ENCODE data around the gene PLIN5.
A peak's percentile ranks its signal among the peaks of the same experiment; 100 is the strongest.

PLIN5 gene, protein sequence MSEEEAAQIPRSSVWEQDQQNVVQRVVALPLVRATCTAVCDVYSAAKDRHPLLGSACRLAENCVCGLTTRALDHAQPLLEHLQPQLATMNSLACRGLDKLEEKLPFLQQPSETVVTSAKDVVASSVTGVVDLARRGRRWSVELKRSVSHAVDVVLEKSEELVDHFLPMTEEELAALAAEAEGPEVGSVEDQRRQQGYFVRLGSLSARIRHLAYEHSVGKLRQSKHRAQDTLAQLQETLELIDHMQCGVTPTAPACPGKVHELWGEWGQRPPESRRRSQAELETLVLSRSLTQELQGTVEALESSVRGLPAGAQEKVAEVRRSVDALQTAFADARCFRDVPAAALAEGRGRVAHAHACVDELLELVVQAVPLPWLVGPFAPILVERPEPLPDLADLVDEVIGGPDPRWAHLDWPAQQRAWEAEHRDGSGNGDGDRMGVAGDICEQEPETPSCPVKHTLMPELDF

DNA sequence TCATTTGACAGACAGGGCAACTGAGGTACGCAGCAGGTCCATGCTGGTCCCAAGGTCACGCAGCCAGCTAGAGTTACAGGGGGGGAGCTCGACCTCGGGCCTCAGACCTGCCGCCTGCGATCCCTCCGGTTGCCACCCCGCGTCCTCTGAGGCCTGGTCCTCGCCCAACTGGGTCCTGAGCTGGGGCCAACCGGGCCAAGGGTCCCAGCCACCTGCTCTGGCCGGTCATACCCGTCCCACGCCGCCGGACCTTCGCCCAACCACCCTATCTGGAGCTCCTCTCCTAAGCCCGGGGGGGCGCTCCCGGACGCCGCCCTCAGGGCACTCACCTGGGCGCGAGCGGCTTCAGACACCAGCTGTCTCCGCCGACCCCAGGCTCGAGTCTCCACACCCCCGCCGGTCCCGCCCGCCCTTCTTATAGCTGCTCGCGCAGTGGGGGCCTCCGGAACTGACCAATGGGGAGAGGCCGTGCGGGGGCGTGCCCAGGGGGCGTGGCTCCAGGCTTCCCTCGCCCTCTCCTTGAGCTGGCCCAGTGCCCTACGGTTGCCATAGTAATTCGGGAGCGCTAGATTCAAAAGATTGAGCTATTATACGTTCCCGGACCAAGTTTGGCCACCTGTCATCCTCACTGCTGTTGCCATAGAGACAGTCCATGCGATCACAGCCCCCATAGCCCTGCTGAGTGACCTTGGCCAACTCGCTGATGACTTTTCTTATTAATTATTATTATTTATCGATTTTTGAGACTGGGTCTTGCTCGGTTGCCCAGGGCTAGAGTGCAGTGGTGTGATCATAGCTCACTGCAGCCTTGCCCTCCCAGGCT, at the start of gene PLIN5:
Gene PLIN5 (minus strand): TSS at position 389 of the 823 bp plus-strand sequence. CDS start 1,150 bp downstream, outside the sequence.
- peaks cover 19% of the 10 kb centered on the region for H3K27me3 ChIP-seq (ENCODE audit: insufficient read depth, low read length)
- peak within 1 kb of the TSS; percentile 52; the same call in 1 of the 2 replicates for H3K4me3 ChIP-seq (ENCODE audit: low read length)
- H3K9ac ChIP-seq (ENCODE audit: low read depth, low read length), result no peak within 1 kb of the TSS
- no peaks in the 10 kb centered on the region for H3K36me3 ChIP-seq (ENCODE audit: insufficient read depth, low read depth, low read length)
- no peaks in the 10 kb centered on the region for H3K9me3 ChIP-seq (ENCODE audit: insufficient read depth, low read depth, low read length)
- H3K27ac ChIP-seq (ENCODE audit: low read length), result no peak within 1 kb of the TSS
- H3K4me1 ChIP-seq (ENCODE audit: insufficient read depth, low read length), result no peaks in the 10 kb centered on the region; the same call in 1 of the 2 replicates

DNA sequence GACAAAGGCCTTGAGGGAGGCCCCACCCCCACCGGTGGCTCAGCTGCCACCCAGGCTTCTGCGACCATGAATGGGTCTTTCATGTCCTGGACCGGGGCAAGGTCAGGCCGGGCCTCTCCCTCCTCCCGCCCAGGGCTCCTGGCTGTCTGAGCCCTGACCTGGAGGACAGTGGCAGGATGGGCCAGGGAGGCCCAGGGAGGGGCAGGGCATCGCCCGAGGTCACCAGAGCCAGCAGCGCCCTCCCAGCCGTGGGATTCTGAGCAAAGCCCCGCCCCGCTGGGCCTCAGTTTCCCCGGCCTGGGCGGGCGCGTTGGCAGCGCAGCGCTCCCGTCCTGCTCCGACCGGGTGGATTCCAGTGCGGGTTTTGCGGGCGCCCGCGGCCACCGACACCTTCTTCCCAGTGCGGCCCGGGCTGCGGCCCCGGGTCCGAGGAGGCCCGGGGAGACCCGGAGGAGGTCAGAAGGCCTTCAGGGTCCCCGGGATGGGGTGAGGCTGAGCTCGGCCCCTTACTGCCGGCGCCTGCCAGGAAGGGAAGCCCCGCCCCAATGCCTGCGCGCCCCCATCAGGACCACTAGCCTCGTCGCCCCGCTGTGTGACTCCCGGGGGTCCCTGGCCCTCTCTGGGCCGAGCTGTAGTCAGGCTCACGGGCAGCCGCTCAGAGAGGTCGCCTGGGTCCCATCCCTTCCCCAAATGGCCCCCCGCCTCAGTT, 49.1 kb upstream of the PLIN5 start:
- no peaks in the 10 kb centered on the region for H3K36me3 ChIP-seq (ENCODE audit: insufficient read depth, low read depth, low read length)
- no peaks in the 10 kb centered on the region for H3K9me3 ChIP-seq (ENCODE audit: insufficient read depth, low read depth, low read length)
- no peak overlapping the region for H3K27ac ChIP-seq (ENCODE audit: low read length)
- H3K27me3 ChIP-seq (ENCODE audit: insufficient read depth, low read length), result peaks cover 56% of the 10 kb centered on the region
- H3K4me3 ChIP-seq (ENCODE audit: low read length), result peak overlapping the region; percentile 77
- H3K4me1 ChIP-seq (ENCODE audit: insufficient read depth, low read length), result no peaks in the 10 kb centered on the region
- H3K9ac ChIP-seq (ENCODE audit: low read depth, low read length), result peak overlapping the region; percentile 27; the same call in 1 of the 2 replicates

DNA sequence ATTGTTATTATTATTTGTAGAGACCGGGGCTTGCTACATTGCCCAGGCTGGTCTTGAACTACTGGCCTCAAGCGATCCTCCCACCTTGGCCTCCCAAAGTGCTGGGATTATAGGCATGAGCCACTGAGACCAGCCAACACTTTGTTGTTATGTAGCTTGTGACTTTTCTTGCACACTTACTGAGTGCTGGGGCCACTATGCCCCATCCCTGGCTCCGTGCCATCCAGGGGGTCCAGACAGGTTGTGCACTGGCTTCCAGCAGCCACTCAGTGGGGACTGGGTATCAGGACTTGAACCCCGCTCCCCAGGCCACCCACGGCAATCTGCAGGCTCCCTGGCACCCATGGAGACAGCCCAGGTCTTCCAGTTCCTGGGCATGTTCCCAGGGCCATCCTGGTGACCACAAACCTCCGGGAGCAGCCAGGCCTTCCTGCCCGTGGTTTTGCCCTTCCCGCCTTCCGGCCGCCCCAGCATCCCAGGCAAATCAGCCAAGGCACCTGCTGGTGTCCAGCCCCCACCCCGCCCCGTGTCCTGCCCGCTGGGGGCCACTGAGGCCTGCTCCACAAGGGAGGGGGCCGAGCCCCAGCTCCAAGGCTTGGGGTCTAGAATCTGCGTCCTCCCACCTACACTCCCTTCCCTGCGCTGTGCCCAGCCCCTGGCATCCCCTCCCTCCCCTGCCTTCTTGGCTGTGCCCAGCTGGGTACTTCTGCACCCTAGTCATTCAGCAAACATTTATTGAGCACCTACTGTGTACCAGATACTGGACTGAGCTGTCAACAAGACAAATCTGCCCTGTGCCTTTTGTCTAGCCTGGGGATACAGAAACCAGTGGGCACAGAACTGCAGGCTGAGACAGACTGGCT, 48.2 kb upstream of the PLIN5 start:
- Histone ChIP-seq H3K27me3 (ENCODE audit: insufficient read depth, low read length) (peaks cover 61% of the 10 kb centered on the region), H3K4me3 (ENCODE audit: low read length) (no peak overlapping the region), H3K27ac (ENCODE audit: low read length) (no peak overlapping the region), H3K9ac (ENCODE audit: low read depth, low read length) (no peak overlapping the region), H3K36me3 (ENCODE audit: insufficient read depth, low read depth, low read length) (no peaks in the 10 kb centered on the region), H3K9me3 (ENCODE audit: insufficient read depth, low read depth, low read length) (no peaks in the 10 kb centered on the region), H3K4me1 (ENCODE audit: insufficient read depth, low read length) (no peaks in the 10 kb centered on the region)

DNA sequence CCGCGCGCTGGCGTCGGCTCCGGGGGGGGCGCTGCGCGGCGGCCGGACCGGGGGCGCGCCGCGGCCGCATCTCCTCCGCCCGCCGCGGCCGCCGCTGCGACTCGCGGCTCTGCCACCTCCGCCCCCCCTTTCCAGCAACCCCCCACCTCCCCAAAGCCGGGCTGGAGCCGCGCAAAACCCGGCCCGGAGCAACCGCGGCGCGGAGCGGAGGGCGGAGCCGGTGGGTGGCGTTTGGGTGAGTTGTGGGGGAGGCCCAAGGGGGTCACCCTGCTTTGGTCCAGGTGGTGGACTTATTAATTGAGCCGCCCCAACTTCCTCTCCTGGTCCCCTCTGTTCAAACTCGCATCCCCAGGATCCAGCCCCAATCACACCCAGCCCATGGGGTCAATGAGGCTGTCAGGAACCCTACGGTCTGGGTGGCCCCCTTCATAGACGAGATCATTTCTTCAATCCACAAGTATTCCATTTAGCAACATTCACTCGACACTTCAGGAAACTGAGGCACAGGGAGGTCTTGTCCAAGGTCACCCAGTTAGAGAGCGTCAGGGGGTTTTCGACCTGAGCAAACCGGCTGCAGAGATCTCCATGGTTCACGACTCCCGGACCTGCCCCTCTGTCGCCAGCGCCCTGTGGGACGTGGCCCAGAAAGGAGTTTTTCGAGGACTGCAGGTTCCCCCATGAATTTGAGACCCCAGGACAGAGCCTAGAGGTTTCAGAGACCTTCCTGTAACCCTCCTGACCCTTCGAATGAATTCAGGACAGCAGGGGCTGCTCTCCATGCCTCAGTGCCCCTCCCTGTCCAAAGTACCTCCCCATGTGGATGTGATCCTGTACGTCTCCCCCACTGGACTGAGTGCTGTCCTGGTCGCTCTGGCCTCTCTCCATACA, 46.9 kb upstream of the PLIN5 start:
- Histone ChIP-seq H3K4me3 (ENCODE audit: low read length) (no peak overlapping the region), H3K36me3 (ENCODE audit: insufficient read depth, low read depth, low read length) (no peaks in the 10 kb centered on the region), H3K27me3 (ENCODE audit: insufficient read depth, low read length) (peaks cover 61% of the 10 kb centered on the region), H3K27ac (ENCODE audit: low read length) (no peak overlapping the region), H3K9ac (ENCODE audit: low read depth, low read length) (no peak overlapping the region), H3K4me1 (ENCODE audit: insufficient read depth, low read length) (no peaks in the 10 kb centered on the region), H3K9me3 (ENCODE audit: insufficient read depth, low read depth, low read length) (no peaks in the 10 kb centered on the region)

DNA sequence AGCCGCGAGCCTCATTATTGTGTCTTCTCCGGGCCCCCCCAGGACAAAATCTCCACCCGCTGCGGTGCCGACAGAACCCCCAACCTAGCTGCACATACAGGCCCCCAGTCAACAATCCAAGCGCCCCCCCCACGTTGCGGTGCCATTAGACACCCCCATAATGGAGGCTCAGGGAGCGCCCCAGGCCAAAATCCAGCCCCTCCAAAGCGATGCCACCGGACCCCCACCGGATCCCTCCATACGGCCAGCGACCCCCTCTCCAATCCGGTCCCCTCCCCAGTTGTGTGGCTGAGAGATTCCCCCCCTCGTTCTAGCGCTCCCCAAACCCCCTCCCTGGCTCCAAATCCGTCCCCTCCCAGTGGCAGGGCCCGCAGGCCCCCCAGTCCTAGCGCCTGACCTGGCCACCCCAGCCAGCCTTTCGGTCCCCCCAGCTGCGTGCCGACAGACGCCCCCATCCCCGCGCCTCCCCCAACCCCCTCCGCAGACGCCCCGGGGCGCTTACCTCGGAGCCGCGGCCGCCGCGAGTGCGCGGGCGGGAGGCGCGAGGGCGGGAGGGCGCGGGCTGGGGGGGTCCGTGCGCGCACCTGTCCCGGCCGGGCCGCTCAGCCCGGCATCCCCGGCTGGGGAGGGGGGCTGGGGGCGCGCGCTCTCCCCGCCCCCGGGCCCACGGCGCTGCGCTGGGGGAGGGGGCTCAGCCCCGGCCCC, 46.1 kb upstream of the PLIN5 start:
- H3K27me3 ChIP-seq (ENCODE audit: insufficient read depth, low read length), result peaks cover 59% of the 10 kb centered on the region
- H3K36me3 ChIP-seq (ENCODE audit: insufficient read depth, low read depth, low read length), result no peaks in the 10 kb centered on the region
- peak overlapping the region; percentile 51; the same call in 1 of the 2 replicates for H3K9ac ChIP-seq (ENCODE audit: low read depth, low read length)
- no peak overlapping the region for H3K27ac ChIP-seq (ENCODE audit: low read length)
- H3K4me1 ChIP-seq (ENCODE audit: insufficient read depth, low read length), result no peaks in the 10 kb centered on the region
- peak overlapping the region; percentile 70 for H3K4me3 ChIP-seq (ENCODE audit: low read length)
- no peaks in the 10 kb centered on the region for H3K9me3 ChIP-seq (ENCODE audit: insufficient read depth, low read depth, low read length)

DNA sequence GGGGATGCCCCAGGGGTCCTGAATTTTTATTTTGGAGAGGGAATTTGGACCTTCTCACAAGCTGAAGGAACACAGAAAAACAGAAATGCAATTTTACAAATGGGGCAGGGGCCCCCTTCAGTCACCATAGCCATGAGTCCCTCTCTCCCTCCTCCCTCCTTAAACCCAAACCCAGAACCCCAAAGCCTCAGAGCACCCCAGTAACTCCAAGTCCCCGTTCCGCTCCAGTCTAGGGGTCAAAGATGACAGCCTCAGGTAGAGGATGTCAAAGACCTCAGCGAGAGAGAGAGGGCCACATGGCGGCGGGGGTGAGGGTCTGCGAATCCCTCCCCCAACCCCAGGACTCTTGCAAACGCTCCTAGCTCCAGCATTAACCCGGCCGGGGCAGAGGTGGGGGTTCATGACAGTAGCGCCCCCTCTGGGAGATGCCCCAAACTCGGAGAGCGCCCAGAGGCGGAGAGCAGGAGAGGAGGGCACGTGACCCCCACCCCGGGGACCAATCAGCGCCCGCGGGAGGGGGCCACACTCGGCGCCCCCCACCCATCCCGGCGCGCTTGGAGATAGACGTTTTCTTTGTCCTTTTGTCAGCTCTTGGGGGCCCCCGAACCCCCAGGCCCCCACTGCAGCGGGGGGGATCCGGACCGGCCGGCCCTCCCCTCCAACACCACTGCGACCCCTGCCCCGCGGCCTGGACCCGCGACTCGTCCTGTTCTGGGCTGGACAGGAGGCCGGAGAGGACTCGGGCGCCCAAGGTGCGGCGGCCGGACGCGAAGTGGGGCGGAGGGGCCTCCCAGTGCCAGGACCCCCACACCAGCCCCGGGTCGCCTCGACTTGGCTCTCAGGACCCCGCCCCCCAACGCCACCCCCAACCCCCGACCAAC, 45.2 kb upstream of the PLIN5 start:
- Histone ChIP-seq H3K36me3 (ENCODE audit: insufficient read depth, low read depth, low read length) (no peaks in the 10 kb centered on the region), H3K4me1 (ENCODE audit: insufficient read depth, low read length) (peaks cover 6% of the 10 kb centered on the region; the same call in 1 of the 2 replicates), H3K9me3 (ENCODE audit: insufficient read depth, low read depth, low read length) (no peaks in the 10 kb centered on the region), H3K9ac (ENCODE audit: low read depth, low read length) (no peak overlapping the region), H3K4me3 (ENCODE audit: low read length) (peak overlapping the region; percentile 70; the same call in 1 of the 2 replicates), H3K27ac (ENCODE audit: low read length) (no peak overlapping the region), H3K27me3 (ENCODE audit: insufficient read depth, low read length) (peaks cover 51% of the 10 kb centered on the region)

DNA sequence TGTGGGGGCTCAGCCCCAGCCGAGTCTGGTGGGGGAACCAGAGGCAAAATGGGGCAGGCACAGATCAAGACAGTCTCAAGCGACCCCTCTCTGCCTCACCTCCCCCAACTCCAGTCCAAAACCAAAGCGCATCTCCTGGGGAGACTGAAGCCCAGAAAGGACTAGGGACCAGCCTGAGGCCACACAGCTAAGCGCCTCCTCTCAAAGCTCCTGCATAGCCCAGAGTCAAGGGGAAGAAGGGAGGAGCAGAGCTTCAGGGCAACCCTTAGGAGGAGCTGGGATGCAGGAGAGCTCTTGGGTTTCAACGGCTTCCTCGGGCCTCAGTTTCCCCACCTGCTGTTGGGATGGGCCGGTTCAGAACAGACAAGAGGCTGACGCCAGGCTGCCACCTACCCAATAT, 44.4 kb upstream of the PLIN5 start:
- Histone ChIP-seq H3K27ac (ENCODE audit: low read length) (no peak overlapping the region), H3K9ac (ENCODE audit: low read depth, low read length) (no peak overlapping the region), H3K36me3 (ENCODE audit: insufficient read depth, low read depth, low read length) (no peaks in the 10 kb centered on the region), H3K9me3 (ENCODE audit: insufficient read depth, low read depth, low read length) (no peaks in the 10 kb centered on the region), H3K4me3 (ENCODE audit: low read length) (no peak overlapping the region), H3K4me1 (ENCODE audit: insufficient read depth, low read length) (peaks cover 11% of the 10 kb centered on the region; the same call in 1 of the 2 replicates), H3K27me3 (ENCODE audit: insufficient read depth, low read length) (peaks cover 42% of the 10 kb centered on the region)

DNA sequence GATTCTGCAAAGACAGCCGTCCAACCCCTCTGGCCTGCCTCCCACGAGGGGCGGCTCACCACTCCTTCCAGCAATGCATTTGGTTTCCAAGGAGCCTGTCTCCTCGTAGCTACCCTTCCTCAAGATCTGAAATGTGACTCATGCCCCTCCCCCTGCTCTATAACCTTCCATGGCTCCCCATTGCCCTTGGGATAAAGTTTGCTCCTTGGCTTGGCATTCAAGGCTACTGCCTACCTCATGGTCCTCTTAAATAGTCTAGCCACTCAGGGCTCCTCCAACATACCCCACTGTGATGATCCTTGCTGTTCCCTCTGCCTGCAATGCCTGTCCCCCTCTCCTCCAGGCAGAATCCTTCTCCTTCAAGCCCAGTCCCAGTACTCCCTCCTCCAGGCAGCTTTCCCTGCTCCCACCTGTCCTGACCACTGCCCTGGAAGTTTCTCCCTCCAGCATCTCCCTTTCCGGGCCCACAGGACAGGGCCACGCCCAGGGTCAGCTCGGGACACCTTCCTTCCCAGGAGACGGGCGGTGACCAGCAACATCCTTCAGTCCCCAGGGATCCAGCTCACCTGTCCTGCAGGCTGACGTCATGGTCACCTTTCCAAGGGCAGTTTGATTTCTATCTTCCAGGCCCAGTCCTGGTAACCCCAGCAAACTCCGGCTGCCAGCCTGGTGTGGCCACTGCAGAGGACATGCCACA, 43.7 kb upstream of the PLIN5 start:
- Histone ChIP-seq H3K4me3 (ENCODE audit: low read length) (no peak overlapping the region), H3K27ac (ENCODE audit: low read length) (no peak overlapping the region), H3K36me3 (ENCODE audit: insufficient read depth, low read depth, low read length) (no peaks in the 10 kb centered on the region), H3K27me3 (ENCODE audit: insufficient read depth, low read length) (peaks cover 37% of the 10 kb centered on the region), H3K9me3 (ENCODE audit: insufficient read depth, low read depth, low read length) (no peaks in the 10 kb centered on the region), H3K4me1 (ENCODE audit: insufficient read depth, low read length) (peaks cover 11% of the 10 kb centered on the region; the same call in 1 of the 2 replicates), H3K9ac (ENCODE audit: low read depth, low read length) (no peak overlapping the region)

Data from iPS-20b (cell line).